Measurements from ENCODE around the gene GALNT16.

GALNT16 gene

GRCh38 chr14:69344171-69344570 is 84.2 kb downstream of the GALNT16 start:
- no peak for DNase-seq

GRCh38 chr14:69345402-69345801 is 85.4 kb downstream of the GALNT16 start:
- no peak for DNase-seq

- peak; percentile 15 for DNase-seq
Measured at GRCh38 chr14:69346710-69347109, 86.8 kb downstream of the GALNT16 start.

GRCh38 chr14:69349091-69349777 is 89.3 kb downstream of the GALNT16 start:
- no peak for DNase-seq

- DNase-seq, result no peak
Measured at GRCh38 chr14:69350892-69351291, 90.9 kb downstream of the GALNT16 start.

- DNase-seq, result no peak
Measured at GRCh38 chr14:69351385-69351784, 91.4 kb downstream of the GALNT16 start.

- DNase-seq, result no peak
Measured at GRCh38 chr14:69351911-69352310, 92.0 kb downstream of the GALNT16 start.

- DNase-seq, result no peak
Measured at GRCh38 chr14:69353168-69353567, 93.2 kb downstream of the GALNT16 start.

- no peak for DNase-seq
Measured at GRCh38 chr14:69354383-69355153, 94.6 kb downstream of the GALNT16 start.

- DNase-seq, result no peak
Measured at GRCh38 chr14:69355154-69355597, 95.2 kb downstream of the GALNT16 start.

- no peak for DNase-seq
Measured at GRCh38 chr14:69355607-69356281, 95.8 kb downstream of the GALNT16 start.

- DNase-seq, result no peak
Measured at GRCh38 chr14:69356903-69357543, 97.1 kb downstream of the GALNT16 start.

GRCh38 chr14:69357544-69358200 is 97.7 kb downstream of the GALNT16 start:
- no peak for DNase-seq

- no peak for DNase-seq
Measured at GRCh38 chr14:69358233-69358963, 98.4 kb downstream of the GALNT16 start.

- no peak for DNase-seq
Measured at GRCh38 chr14:69358966-69359365, 99.0 kb downstream of the GALNT16 start.

- no peak for DNase-seq
Measured at GRCh38 chr14:69360438-69361108, 100.6 kb downstream of the GALNT16 start.

GRCh38 chr14:69363055-69363454 is 103.1 kb downstream of the GALNT16 start:
- no peak for DNase-seq

GRCh38 chr14:69363964-69364363 is 104.0 kb downstream of the GALNT16 start:
- DNase-seq, result no peak

GRCh38 chr14:69364378-69364777 is 104.4 kb downstream of the GALNT16 start:
- no peak for DNase-seq

GRCh38 chr14:69366069-69366468 is 106.1 kb downstream of the GALNT16 start:
- DNase-seq, result no peak

GRCh38 chr14:69366761-69367160 is 106.8 kb downstream of the GALNT16 start:
- DNase-seq, result no peak
